CD4-positive, alpha-beta T cell treated with Interferon gamma for 1 hour (primary cell): ENCODE measurements around the gene BICC1.
"Not testable (repeated sequence)": the region's sequence is repeated elsewhere in the genome, so short reads cannot be mapped to it uniquely, and the experiment has no call there.

Experiments
- DNase-seq: peaks from one replicate; pipeline ENCODE4 v3.0.0-alpha.2; 2020

Gene BICC1

GRCh38 chr10:58570307-58570723 lies 57.6 kb downstream of the BICC1 start:
- DNase-seq = no peak

- no peak for DNase-seq
These were observed 58.3 kb downstream of the BICC1 start for GRCh38 chr10:58570979-58571378.

- DNase-seq = no peak
These were observed 60.5 kb downstream of the BICC1 start for GRCh38 chr10:58573144-58573543.

- DNase-seq = no peak
These were observed 61.4 kb downstream of the BICC1 start for GRCh38 chr10:58574058-58574457.

GRCh38 chr10:58575491-58575890 lies 62.8 kb downstream of the BICC1 start:
- no peak for DNase-seq

GRCh38 chr10:58576751-58577436 lies 64.2 kb downstream of the BICC1 start:
- no peak for DNase-seq

- DNase-seq = no peak
These were observed 64.7 kb downstream of the BICC1 start for GRCh38 chr10:58577437-58577777.

- no peak for DNase-seq
These were observed 65.7 kb downstream of the BICC1 start for GRCh38 chr10:58578366-58578765.

- no peak for DNase-seq
These were observed 66.5 kb downstream of the BICC1 start for GRCh38 chr10:58579011-58579655.

GRCh38 chr10:58582045-58582444 lies 69.4 kb downstream of the BICC1 start:
- DNase-seq = no peak

GRCh38 chr10:58585435-58585834 lies 72.8 kb downstream of the BICC1 start:
- no peak for DNase-seq

GRCh38 chr10:58586282-58587245 lies 73.9 kb downstream of the BICC1 start:
- no peak for DNase-seq

GRCh38 chr10:58587676-58588075 lies 75.0 kb downstream of the BICC1 start:
- DNase-seq = no peak

GRCh38 chr10:58588673-58589265 lies 76.1 kb downstream of the BICC1 start:
- no peak for DNase-seq

GRCh38 chr10:58590152-58590840 lies 77.6 kb downstream of the BICC1 start:
- DNase-seq = no peak

- DNase-seq = no peak
These were observed 78.3 kb downstream of the BICC1 start for GRCh38 chr10:58590924-58591323.

- DNase-seq = peak; percentile 25
These were observed 80.3 kb downstream of the BICC1 start for GRCh38 chr10:58593008-58593407.

GRCh38 chr10:58597211-58597610 lies 84.5 kb downstream of the BICC1 start:
- not testable (repeated sequence) for DNase-seq

- no peak for DNase-seq
These were observed 87.4 kb downstream of the BICC1 start for GRCh38 chr10:58599927-58600553.

GRCh38 chr10:58608351-58608750 lies 95.7 kb downstream of the BICC1 start:
- DNase-seq = no peak

- no peak for DNase-seq
These were observed 96.3 kb downstream of the BICC1 start for GRCh38 chr10:58608826-58609531.
